Measurements from ENCODE around the gene TTC24. TPM values are rescaled to one million over a fixed set of nuclear protein-coding genes. Genes with fewer than 3 reads are reported as not detected.

TTC24 gene
- total and polyA plus RNA-seq, 7 donors, result 2.6 TPM; not detected in 6

DNA sequence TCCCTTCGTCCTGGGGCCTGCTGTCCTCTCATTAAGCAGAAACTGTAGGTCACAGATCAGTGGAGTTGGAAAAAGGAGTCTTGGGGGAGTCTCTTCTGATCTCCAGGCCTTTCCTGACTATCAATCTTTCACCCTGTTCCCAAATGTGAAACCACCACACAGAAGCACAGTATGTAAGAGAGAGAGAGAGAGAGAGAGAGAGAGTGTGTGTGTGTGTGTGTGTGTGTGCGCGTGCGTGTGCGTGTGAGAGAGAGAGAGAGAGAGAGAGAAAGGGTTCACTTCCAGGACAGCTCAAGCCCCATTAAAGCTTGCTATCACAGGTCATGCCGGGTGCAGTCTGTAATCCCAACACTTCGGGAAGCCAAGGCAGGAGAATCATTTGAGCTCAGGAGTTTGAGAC, 1.5 kb upstream of the TTC24 start:
- 50 to 61% methylated on average over 7 of the region's 7 CpGs for WGBS, 2 donors
- Histone ChIP-seq H3K27me3 (no peaks in the 10 kb centered on the region), H3K36me3 (no peaks in the 10 kb centered on the region), H3K4me1 (no peaks in the 10 kb centered on the region), H3K9me3 (no peaks in the 10 kb centered on the region), H3K4me3 (no peak overlapping the region), H3K27ac (no peak overlapping the region)
- intact Hi-C loops (cut with DNase I), result no loop called here
- TF ChIP-seq, protein P1, sequence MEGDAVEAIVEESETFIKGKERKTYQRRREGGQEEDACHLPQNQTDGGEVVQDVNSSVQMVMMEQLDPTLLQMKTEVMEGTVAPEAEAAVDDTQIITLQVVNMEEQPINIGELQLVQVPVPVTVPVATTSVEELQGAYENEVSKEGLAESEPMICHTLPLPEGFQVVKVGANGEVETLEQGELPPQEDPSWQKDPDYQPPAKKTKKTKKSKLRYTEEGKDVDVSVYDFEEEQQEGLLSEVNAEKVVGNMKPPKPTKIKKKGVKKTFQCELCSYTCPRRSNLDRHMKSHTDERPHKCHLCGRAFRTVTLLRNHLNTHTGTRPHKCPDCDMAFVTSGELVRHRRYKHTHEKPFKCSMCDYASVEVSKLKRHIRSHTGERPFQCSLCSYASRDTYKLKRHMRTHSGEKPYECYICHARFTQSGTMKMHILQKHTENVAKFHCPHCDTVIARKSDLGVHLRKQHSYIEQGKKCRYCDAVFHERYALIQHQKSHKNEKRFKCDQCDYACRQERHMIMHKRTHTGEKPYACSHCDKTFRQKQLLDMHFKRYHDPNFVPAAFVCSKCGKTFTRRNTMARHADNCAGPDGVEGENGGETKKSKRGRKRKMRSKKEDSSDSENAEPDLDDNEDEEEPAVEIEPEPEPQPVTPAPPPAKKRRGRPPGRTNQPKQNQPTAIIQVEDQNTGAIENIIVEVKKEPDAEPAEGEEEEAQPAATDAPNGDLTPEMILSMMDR (IDR thresholded peaks at IDR 0.05), result no peak
- TF ChIP-seq POLR2A (IDR thresholded peaks at IDR 0.05) (no peak), EP300 (IDR thresholded peaks at IDR 0.05) (no peak), POLR2AphosphoS5 (IDR thresholded peaks at IDR 0.05) (no peak)
- peak; percentile 10 for DNase-seq

- intact Hi-C loops (cut with DNase I), result loop anchor here (2.0 kb wide), 1 partner anchor 77 kb away; no protein-coding TSS in a partner anchor
- no peaks in the 10 kb centered on the region for H3K27me3 ChIP-seq
- DNase-seq, result peak; percentile 47
- H3K4me3 ChIP-seq, result no peak overlapping the region
- H3K36me3 ChIP-seq, result no peaks in the 10 kb centered on the region
- TF ChIP-seq POLR2A (IDR thresholded peaks at IDR 0.05), result no peak
- TF ChIP-seq POLR2AphosphoS5 (IDR thresholded peaks at IDR 0.05), result no peak
- TF ChIP-seq, protein P1 (IDR thresholded peaks at IDR 0.05), result no peak
- no peak for TF ChIP-seq EP300 (IDR thresholded peaks at IDR 0.05)
- WGBS, 2 donors, result 64 to 84% methylated on average over 21 of the region's 21 CpGs
- H3K4me1 ChIP-seq, result peaks cover 0 to 7% (median 0%) of the 10 kb centered on the region in 4 donors
- H3K27ac ChIP-seq, result no peak overlapping the region
- no peaks in the 10 kb centered on the region for H3K9me3 ChIP-seq
Measured at GRCh38 chr1:156581661-156582387, 2.3 kb downstream of the TTC24 start.

- Histone ChIP-seq H3K27ac (no peak overlapping the region), H3K36me3 (no peaks in the 10 kb centered on the region), H3K27me3 (no peaks in the 10 kb centered on the region), H3K4me3 (no peak overlapping the region), H3K9me3 (no peaks in the 10 kb centered on the region), H3K4me1 (peaks cover 0 to 7% (median 0%) of the 10 kb centered on the region in 4 donors)
- 56 to 84% methylated on average over 9 of the region's 9 CpGs for WGBS, 2 donors
- no peak for TF ChIP-seq POLR2AphosphoS5 (IDR thresholded peaks at IDR 0.05)
- TF ChIP-seq, protein P1 (IDR thresholded peaks at IDR 0.05), result no peak
- no peak for TF ChIP-seq EP300 (IDR thresholded peaks at IDR 0.05)
- no peak for TF ChIP-seq POLR2A (IDR thresholded peaks at IDR 0.05)
- intact Hi-C loops (cut with DNase I), result loop anchor here (2.0 kb wide), 1 partner anchor 76 kb away; no protein-coding TSS in a partner anchor
- no peak for DNase-seq
Measured at GRCh38 chr1:156582388-156583017, 3.0 kb downstream of the TTC24 start.

DNA sequence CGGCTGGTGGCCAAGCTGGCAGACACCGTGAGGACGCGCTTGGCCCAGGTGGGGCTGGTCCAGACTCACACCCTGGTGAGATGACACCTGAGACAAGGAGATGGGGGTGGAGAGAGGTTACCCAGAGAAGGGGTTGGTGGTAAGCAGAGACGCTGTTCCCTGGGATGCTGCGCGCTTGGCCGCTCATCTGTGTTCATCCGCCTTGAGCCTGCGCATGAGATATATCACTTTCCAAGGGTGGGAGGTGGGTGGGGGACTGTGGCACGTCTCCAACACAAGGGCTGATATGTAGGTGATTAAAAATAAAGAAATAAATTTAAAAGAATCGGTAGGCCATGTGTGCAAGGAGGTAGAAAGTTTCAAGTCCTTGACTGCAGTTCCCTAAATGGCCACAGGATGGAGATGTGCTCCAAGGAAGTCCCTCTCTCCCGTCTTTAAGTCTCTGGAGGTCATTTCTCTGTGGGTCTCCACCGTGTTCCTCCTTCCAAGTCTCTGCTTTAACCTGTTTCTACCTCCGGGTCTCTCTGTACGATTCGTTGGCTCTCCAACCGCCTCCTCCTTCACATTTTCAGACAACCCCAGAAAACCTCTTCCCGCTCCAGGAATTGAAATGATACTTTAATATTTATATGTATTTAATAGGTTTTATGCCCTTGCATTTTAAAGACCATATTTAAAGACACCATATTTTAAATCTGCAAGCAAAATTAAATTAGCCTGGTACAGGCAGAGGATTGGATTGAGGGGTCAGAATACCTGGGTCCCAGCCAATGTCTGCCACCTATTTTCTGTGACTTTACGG, 4.5 kb downstream of the TTC24 start:
- no peak overlapping the region for H3K4me3 ChIP-seq
- no peak overlapping the region for H3K27ac ChIP-seq
- TF ChIP-seq, protein P1 (IDR thresholded peaks at IDR 0.05), result peak; percentile 80 to 94 (median 88)
- TF ChIP-seq POLR2AphosphoS5 (IDR thresholded peaks at IDR 0.05), result no peak
- H3K9me3 ChIP-seq, result no peaks in the 10 kb centered on the region
- peak; percentile 87 for DNase-seq
- H3K4me1 ChIP-seq, result peaks cover 0 to 7% (median 0%) of the 10 kb centered on the region in 4 donors
- 55 to 58% methylated on average over 20 of the region's 20 CpGs for WGBS, 2 donors
- H3K27me3 ChIP-seq, result no peaks in the 10 kb centered on the region
- H3K36me3 ChIP-seq, result no peaks in the 10 kb centered on the region
- intact Hi-C loops (cut with DNase I), result loop anchor here (2.0 kb wide), 2 partner anchors 23 to 75 kb away; no protein-coding TSS in a partner anchor
